WERI-Rb-1 (cell line): ENCODE results near the gene EPG5.

Source experiments
- DNase-seq: peaks from one replicate; pipeline ENCODE4 v3.0.0-alpha.2; 2020
- H3K27ac ChIP-seq: fragments of 250-450 bp; sonication (Bioruptor Pico); 2 replicates; pipeline ENCODE4 v1.5.1; 2020; ENCODE audit warnings: mild to moderate bottlenecking, moderate library complexity
- H3K27me3 ChIP-seq: fragments of 250-450 bp; sonication (Bioruptor Pico); 2 replicates; pipeline ENCODE4 v1.5.1; 2021; ENCODE audit warnings: mild to moderate bottlenecking, low read depth, moderate library complexity; ENCODE audit not compliant: insufficient read depth, severe bottlenecking
- H3K36me3 ChIP-seq: fragments of 250-450 bp; sonication (Bioruptor Pico); 2 replicates; pipeline ENCODE4 v1.5.1; 2020; ENCODE audit warnings: mild to moderate bottlenecking, moderate library complexity
- H3K4me3 ChIP-seq: 2 replicates; pipeline ENCODE4 v1.5.1; 2011; ENCODE audit warnings: low read depth, mild to moderate bottlenecking, control low read depth, low read length
- H3K9me3 ChIP-seq: fragments of 250-450 bp; sonication (Bioruptor Pico); 2 replicates; pipeline ENCODE4 v1.5.1; 2021; ENCODE audit warnings: mild to moderate bottlenecking, moderate library complexity; ENCODE audit not compliant: severe bottlenecking
- TF ChIP-seq, protein P1 (sequence below): IDR thresholded peaks from 2 replicates; pipeline ENCODE4 v1.5.1; 2011; ENCODE audit warnings: low read depth, mild to moderate bottlenecking, control low read depth, inconsistent platforms, low read length

The EPG5 gene

DNA sequence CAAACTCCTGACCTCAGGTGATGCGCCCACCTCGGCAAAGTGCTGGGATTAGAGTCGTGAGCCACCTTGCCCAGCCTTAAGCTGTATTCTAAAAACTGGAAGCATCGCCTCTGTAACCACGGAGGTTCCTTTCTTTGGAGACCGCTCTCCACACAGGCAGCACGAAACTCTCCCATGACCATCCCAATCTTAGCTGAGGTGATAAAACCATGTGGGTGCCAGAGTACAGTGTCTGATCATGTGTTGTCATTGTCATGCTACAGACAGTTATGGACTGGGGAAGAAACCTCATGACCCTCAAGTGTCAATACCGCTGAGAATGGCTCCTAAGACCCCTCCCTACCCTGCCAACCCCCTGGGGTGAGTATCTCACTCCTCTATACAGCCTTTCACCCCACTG is 41.4 kb upstream of the EPG5 start:
- Histone ChIP-seq H3K27ac (no peak overlapping the region), H3K4me3 (no peak overlapping the region), H3K9me3 (no peaks in the 10 kb centered on the region), H3K27me3 (no peaks in the 10 kb centered on the region), H3K36me3 (no peaks in the 10 kb centered on the region)
- DNase-seq = no peak
- TF ChIP-seq, protein P1, sequence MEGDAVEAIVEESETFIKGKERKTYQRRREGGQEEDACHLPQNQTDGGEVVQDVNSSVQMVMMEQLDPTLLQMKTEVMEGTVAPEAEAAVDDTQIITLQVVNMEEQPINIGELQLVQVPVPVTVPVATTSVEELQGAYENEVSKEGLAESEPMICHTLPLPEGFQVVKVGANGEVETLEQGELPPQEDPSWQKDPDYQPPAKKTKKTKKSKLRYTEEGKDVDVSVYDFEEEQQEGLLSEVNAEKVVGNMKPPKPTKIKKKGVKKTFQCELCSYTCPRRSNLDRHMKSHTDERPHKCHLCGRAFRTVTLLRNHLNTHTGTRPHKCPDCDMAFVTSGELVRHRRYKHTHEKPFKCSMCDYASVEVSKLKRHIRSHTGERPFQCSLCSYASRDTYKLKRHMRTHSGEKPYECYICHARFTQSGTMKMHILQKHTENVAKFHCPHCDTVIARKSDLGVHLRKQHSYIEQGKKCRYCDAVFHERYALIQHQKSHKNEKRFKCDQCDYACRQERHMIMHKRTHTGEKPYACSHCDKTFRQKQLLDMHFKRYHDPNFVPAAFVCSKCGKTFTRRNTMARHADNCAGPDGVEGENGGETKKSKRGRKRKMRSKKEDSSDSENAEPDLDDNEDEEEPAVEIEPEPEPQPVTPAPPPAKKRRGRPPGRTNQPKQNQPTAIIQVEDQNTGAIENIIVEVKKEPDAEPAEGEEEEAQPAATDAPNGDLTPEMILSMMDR = no peak

DNA sequence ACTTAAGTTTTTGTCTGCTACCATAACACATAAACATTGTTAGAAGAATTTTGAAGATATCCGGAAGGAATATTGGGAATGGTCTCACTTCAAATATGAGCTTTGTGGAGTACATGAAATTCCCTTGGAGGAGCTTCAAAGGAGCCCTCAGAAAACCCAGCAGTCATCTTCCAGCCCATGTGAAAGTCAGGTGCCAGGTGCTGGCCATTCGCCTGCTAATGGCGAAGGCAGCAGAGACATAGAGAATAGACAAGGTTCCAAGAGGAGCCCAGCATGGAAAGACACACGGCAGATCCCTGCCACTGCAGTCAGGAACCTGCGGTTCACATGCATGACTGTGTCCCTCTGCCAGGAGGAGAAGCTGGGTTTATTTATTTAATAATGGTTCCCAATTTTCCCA is 40.0 kb upstream of the EPG5 start:
- no peak overlapping the region for H3K27ac ChIP-seq
- H3K4me3 ChIP-seq = no peak overlapping the region
- no peaks in the 10 kb centered on the region for H3K27me3 ChIP-seq
- H3K9me3 ChIP-seq = no peaks in the 10 kb centered on the region
- DNase-seq = no peak
- no peaks in the 10 kb centered on the region for H3K36me3 ChIP-seq
- TF ChIP-seq, protein P1 = no peak

DNA sequence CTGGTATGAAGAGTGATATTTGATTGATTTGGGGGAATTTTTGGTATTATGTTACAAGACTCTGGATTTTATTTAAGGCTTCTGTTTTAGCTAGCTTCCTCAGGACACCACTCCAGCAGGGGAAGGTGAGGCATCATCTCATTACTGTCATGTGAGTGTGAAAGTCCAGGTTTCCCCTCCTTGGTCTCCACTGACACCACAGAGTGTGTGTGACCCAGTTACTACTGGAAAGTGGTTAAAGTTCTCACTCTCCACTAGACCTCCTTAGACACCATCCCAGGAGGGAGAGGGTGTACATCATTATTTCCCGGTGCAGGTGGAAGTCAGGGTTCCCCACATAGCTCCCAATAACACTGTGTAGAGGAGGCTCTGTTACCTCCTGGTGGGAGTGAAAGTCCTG is 35.8 kb upstream of the EPG5 start:
- Histone ChIP-seq H3K4me3 (no peak overlapping the region), H3K9me3 (peaks cover 3% of the 10 kb centered on the region), H3K27ac (no peak overlapping the region), H3K36me3 (no peaks in the 10 kb centered on the region), H3K27me3 (no peaks in the 10 kb centered on the region)
- TF ChIP-seq, protein P1 = no peak
- DNase-seq = no peak

DNA sequence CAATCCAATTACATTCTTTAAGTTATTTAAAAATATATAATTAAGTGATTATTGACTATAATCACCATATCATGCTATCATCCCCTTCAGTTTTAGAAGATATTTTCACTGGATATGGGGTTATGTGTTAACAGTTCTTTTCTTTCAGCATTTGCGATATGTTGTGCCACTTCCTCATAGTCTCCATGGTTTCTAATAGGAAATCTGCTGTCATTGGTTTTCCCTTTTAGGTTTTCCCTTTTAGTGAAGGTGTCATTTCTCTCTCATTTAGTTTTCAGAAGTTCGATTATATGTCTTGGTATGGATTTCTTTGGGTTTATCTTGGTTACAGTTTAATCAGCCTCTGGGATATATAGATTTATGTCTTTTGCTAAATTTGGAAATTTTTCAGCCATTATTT is 34.8 kb upstream of the EPG5 start:
- H3K27ac ChIP-seq = no peak overlapping the region
- H3K9me3 ChIP-seq = peaks cover 3% of the 10 kb centered on the region
- DNase-seq = no peak
- no peak overlapping the region for H3K4me3 ChIP-seq
- no peaks in the 10 kb centered on the region for H3K36me3 ChIP-seq
- TF ChIP-seq, protein P1 = no peak
- H3K27me3 ChIP-seq = no peaks in the 10 kb centered on the region

DNA sequence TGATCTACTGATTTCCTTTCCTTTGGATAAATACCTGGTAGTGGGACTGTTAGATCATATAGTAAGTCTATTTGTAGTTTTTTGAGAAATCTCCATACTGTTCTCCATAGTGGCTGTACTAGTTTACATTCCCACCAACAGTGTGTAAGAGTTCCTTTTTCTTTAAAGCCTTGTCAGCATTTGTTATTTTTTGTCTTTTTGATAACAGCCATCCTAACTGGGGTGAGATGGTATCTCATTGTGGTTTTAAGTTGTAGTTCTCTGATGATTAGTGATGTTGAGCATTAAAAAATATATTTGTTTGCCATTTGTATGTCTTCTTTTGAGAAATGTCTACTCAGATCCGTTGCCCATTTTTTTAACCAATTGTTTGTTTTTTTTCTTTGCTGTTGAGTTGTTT is 33.9 kb upstream of the EPG5 start:
- H3K27ac ChIP-seq = no peak overlapping the region
- no peaks in the 10 kb centered on the region for H3K27me3 ChIP-seq

DNA sequence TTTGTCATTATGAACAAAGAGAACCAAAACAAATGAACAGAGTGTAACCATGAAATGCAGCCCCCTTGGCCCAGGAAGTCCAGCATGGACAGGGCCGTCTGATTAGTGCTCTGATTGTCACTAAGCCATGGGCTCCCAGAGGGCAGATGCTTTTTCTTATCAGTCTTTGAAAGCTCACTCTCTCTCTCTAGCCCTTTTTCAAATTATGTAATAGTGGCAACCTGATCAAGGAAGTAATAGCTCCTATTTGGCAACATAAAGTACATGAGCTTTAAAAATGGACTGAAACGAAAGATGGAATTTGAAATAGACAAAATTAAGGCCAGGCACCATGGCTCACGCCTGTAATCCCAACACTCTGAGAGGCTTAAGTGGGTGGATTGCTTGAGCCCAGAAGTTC is 32.4 kb upstream of the EPG5 start:
- Histone ChIP-seq H3K27ac (no peak overlapping the region), H3K27me3 (no peaks in the 10 kb centered on the region), H3K9me3 (peaks cover 3% of the 10 kb centered on the region), H3K4me3 (no peak overlapping the region), H3K36me3 (no peaks in the 10 kb centered on the region)
- TF ChIP-seq, protein P1 = no peak
- DNase-seq = no peak

More for the DNA sequence above, 33.9 kb upstream of the EPG5 start:
- H3K36me3 ChIP-seq = no peaks in the 10 kb centered on the region
- DNase-seq = no peak
- H3K9me3 ChIP-seq = peaks cover 3% of the 10 kb centered on the region
- TF ChIP-seq, protein P1 = no peak
- H3K4me3 ChIP-seq = no peak overlapping the region
